ENCODE data around the gene VRK2. TPM values are rescaled to one million over a fixed set of nuclear protein-coding genes. Genes with fewer than 3 reads are reported as not detected.

The VRK2 gene
- total and polyA plus RNA-seq, 12 donors = 8.4 to 31.0 (median 26.5) TPM

DNA sequence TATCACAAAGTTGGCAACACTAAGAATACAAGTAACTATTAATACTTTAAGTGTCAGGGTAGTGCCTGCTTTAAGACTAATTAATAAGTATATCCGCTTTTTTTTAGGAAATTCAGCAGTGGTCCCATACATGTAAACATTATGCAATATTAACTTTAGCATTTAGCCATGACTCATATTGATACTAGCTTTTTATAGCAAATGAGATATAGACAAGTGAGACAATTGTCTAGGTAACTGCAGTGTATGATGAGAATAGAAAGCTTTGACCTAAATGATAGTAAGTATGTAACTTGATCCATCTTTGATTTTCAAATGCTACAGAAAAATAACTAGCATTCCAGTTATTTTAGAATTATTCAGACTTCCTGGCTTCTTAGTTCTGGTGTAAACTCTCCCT lies 27.4 kb upstream of the VRK2 start:
- Histone ChIP-seq H3K9me3 (peaks cover 0 to 15% (median 0%) of the 10 kb centered on the region in 11 donors), H3K4me3 (no peak overlapping the region), H3K36me3 (no peaks in the 10 kb centered on the region), H3K4me1 (peaks cover 0 to 3% (median 0%) of the 10 kb centered on the region in 9 donors), H3K27ac (no peak overlapping the region), H3K27me3 (no peaks in the 10 kb centered on the region)
- ATAC-seq = no peak
- DNase-seq = no peak
- TF ChIP-seq, protein P1, sequence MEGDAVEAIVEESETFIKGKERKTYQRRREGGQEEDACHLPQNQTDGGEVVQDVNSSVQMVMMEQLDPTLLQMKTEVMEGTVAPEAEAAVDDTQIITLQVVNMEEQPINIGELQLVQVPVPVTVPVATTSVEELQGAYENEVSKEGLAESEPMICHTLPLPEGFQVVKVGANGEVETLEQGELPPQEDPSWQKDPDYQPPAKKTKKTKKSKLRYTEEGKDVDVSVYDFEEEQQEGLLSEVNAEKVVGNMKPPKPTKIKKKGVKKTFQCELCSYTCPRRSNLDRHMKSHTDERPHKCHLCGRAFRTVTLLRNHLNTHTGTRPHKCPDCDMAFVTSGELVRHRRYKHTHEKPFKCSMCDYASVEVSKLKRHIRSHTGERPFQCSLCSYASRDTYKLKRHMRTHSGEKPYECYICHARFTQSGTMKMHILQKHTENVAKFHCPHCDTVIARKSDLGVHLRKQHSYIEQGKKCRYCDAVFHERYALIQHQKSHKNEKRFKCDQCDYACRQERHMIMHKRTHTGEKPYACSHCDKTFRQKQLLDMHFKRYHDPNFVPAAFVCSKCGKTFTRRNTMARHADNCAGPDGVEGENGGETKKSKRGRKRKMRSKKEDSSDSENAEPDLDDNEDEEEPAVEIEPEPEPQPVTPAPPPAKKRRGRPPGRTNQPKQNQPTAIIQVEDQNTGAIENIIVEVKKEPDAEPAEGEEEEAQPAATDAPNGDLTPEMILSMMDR (IDR thresholded peaks at IDR 0.05) = no peak
- intact Hi-C loops (cut with DNase I) = no loop called here
- 48 to 55% methylated on average over 1 of the region's 1 CpG for WGBS, 2 donors

DNA sequence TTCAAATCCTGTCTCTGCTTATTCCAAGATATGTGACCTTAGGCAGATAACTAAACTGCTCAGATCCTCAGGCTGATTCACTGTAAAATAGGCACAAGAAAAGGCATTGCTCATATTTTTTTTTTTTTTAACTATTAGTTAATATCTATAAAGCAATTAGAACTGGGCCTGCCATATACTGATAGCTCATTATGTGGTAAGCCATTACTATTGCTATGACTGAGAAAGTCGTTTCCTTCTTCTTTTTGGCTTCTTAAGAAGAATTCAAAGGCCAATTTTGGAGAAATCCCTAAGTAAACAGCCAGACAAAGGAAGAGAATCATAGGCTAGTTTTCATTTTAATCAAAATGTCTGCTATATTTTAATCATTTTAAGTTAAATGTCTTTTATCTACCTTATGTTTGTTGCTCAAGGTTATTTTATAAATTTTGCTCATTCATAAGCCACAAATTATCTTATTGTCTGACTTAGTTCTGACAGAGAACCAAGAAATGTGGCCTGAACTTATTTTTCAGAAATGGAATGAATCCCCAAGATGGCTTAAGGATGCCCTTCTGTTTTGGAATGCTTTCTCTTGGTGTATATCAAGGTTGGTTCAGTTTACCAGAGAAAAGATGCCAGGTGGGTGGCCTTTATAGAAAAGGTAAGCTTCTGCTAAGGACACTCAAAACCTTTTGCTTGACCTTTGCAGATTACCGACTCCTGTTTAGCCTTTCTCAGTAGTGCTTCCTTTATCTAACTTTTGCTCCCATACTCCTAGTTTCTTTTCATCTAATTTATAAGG lies 21.3 kb upstream of the VRK2 start:
- no peak overlapping the region for H3K27ac ChIP-seq
- H3K4me3 ChIP-seq = no peak overlapping the region
- H3K4me1 ChIP-seq = peaks cover 0 to 3% (median 0%) of the 10 kb centered on the region in 9 donors
- intact Hi-C loops (cut with DNase I) = no loop called here
- no peak for ATAC-seq
- H3K27me3 ChIP-seq = no peaks in the 10 kb centered on the region
- H3K36me3 ChIP-seq = no peaks in the 10 kb centered on the region
- TF ChIP-seq, protein P1 (IDR thresholded peaks at IDR 0.05) = no peak
- no peaks in the 10 kb centered on the region for H3K9me3 ChIP-seq
- 91 to 93% methylated on average over 2 of the region's 2 CpGs for WGBS, 2 donors
- no peak for DNase-seq

DNA sequence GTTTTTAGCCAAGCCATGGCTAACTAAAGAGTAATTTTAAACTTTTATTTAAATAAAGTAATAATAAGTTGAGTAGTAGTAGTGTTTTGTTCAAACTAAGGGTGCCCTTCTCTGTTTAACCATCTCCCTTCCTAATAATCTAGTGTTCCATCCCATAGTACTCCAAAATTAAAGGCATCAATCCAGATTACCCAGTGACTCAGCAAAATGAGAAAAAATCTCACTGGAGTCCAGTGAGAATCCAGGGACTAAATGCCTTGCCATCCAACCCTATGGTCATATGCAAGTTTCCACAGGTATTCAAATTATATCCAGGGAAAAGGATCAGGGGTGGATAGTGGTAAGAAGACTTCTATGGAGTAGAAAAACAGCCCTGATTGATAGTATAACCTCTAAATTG lies 19.6 kb upstream of the VRK2 start:
- intact Hi-C loops (cut with DNase I) = no loop called here
- H3K4me1 ChIP-seq = peaks cover 0 to 3% (median 0%) of the 10 kb centered on the region in 9 donors
- H3K27ac ChIP-seq = no peak overlapping the region
- H3K36me3 ChIP-seq = no peaks in the 10 kb centered on the region
- DNase-seq = no peak
- H3K27me3 ChIP-seq = no peaks in the 10 kb centered on the region
- no peak for ATAC-seq
- no peak overlapping the region for H3K4me3 ChIP-seq
- TF ChIP-seq, protein P1 (IDR thresholded peaks at IDR 0.05) = no peak
- H3K9me3 ChIP-seq = no peaks in the 10 kb centered on the region

DNA sequence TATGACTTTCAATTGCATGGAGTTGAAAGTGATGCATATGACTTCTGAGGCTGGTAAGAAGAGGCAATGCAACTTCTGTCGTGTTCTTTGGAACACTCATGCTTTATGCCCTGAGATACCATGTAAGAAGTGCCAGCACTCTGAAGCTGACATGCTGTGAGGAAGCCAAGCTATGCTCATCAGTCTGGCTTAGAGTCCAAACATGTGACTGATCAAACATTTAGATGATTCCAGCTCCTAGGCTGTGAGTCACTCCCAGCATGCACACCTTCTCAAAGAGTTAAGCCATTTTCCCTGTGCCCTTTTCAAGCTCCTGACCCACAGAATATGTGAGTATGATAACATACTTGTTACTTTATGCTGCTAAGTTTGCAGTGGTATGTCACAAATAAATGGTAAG lies 15.8 kb upstream of the VRK2 start:
- no peaks in the 10 kb centered on the region for H3K9me3 ChIP-seq
- DNase-seq (no peak), ATAC-seq (no peak)
- TF ChIP-seq, protein P1 (IDR thresholded peaks at IDR 0.05) = no peak
- no peak overlapping the region for H3K4me3 ChIP-seq
- H3K36me3 ChIP-seq = peaks cover 0 to 10% (median 0%) of the 10 kb centered on the region in 9 donors
- no peak overlapping the region for H3K27ac ChIP-seq
- H3K4me1 ChIP-seq = no peaks in the 10 kb centered on the region
- intact Hi-C loops (cut with DNase I) = no loop called here
- H3K27me3 ChIP-seq = no peaks in the 10 kb centered on the region
- WGBS, 2 donors = 70 to 76% methylated on average over 1 of the region's 1 CpG

All from heart right ventricle (tissue), 16 donors.